GM23338 (cell line): ENCODE measurements around the gene ARHGEF28. TPM values are rescaled to one million over a fixed set of nuclear protein-coding genes. Genes with fewer than 3 reads are reported as not detected.

Source experiments
- ATAC-seq: fragments of 200-7000 bp; cut with Tn5 transposase; 3 replicates; pipeline ENCODE4 v1.9.1; 2020
- DNase-seq: peaks from one replicate; pipeline ENCODE4 v3.0.0-alpha.2; 2015; ENCODE audit warnings: low spot score
- H2AFZ ChIP-seq: fragments of 200-600 bp; sonication (generic); 2 replicates; pipeline ENCODE4 v1.8.0; 2016; ENCODE audit warnings: antibody characterized with exemption, mild to moderate bottlenecking, moderate library complexity
- H3F3A ChIP-seq: fragments of 200-600 bp; sonication (generic); replicated peaks from 2 replicates; pipeline ENCODE4 v1.8.0; 2017; ENCODE audit warnings: antibody characterized with exemption, mixed run types, low read depth
- H3K27ac ChIP-seq: fragments of 200-600 bp; sonication (generic); 2 replicates; pipeline ENCODE4 v1.6.1; 2016; ENCODE audit warnings: low read depth
- H3K27me3 ChIP-seq: fragments of 200-600 bp; sonication (generic); 2 replicates; pipeline ENCODE4 v1.8.0; 2016; ENCODE audit warnings: mild to moderate bottlenecking, mixed run types, moderate library complexity; ENCODE audit not compliant: insufficient read depth
- H3K36me3 ChIP-seq: fragments of 200-600 bp; sonication (generic); 2 replicates; pipeline ENCODE4 v1.8.0; 2016; ENCODE audit warnings: mild to moderate bottlenecking; ENCODE audit not compliant: insufficient read depth
- H3K4me1 ChIP-seq: fragments of 200-600 bp; sonication (generic); 2 replicates; pipeline ENCODE4 v1.8.0; 2016; ENCODE audit warnings: mild to moderate bottlenecking, moderate library complexity; ENCODE audit not compliant: insufficient read depth
- H3K4me2 ChIP-seq: fragments of 200-600 bp; sonication (generic); 2 replicates; pipeline ENCODE4 v1.7.1; 2017; ENCODE audit warnings: mixed run types
- H3K4me3 ChIP-seq: fragments of 200-600 bp; sonication (generic); 2 replicates; pipeline ENCODE4 v1.6.1; 2016; ENCODE audit warnings: mixed run types
- H3K79me2 ChIP-seq: fragments of 200-600 bp; sonication (generic); replicated peaks from 2 replicates; pipeline ENCODE4 v1.8.0; 2017; ENCODE audit warnings: mild to moderate bottlenecking; ENCODE audit not compliant: insufficient read depth
- H3K9me2 ChIP-seq: fragments of 200-600 bp; sonication (generic); 2 replicates; pipeline ENCODE4 v1.8.0; 2017; ENCODE audit not compliant: insufficient read depth
- H4K20me1 ChIP-seq: fragments of 200-600 bp; sonication (generic); replicated peaks from 2 replicates; pipeline ENCODE4 v1.8.0; 2017; ENCODE audit warnings: mild to moderate bottlenecking; ENCODE audit not compliant: insufficient read depth
- H3K27ac Mint-ChIP-seq: 2 replicates; pipeline ENCODE4 v1.8.0; 2020; ENCODE audit warnings: inconsistent platforms, mild to moderate bottlenecking, moderate library complexity, mixed read lengths
- H3K27me3 Mint-ChIP-seq: 3 replicates; pipeline ENCODE4 v1.8.0; 2022; ENCODE audit warnings: low read depth, mild to moderate bottlenecking, moderate library complexity, mixed read lengths, inconsistent platforms; ENCODE audit not compliant: insufficient read depth, poor library complexity
- H3K36me3 Mint-ChIP-seq: 3 replicates; pipeline ENCODE4 v1.8.0; 2021; ENCODE audit warnings: low read depth, mild to moderate bottlenecking, inconsistent platforms, moderate library complexity, mixed read lengths
- H3K4me1 Mint-ChIP-seq: 3 replicates; pipeline ENCODE4 v1.8.0; 2020; ENCODE audit warnings: mild to moderate bottlenecking, inconsistent platforms, mixed read lengths
- H3K4me3 Mint-ChIP-seq: 3 replicates; pipeline ENCODE4 v1.8.0; 2021; ENCODE audit warnings: moderate library complexity, mild to moderate bottlenecking, inconsistent platforms, mixed read lengths
- H3K9me3 Mint-ChIP-seq: 3 replicates; pipeline ENCODE4 v1.8.0; 2020; ENCODE audit warnings: moderate library complexity, mild to moderate bottlenecking, inconsistent platforms, mixed read lengths
- CTCF ChIP-seq, 2 experiments: fragments of 200-600 bp in 1 of 2; sonication (generic) in 1 of 2; conservative IDR thresholded peaks; 2 replicates each; pipeline versions ENCODE4 v1.5.1 to v1.6.1; 2016 to 2017; ENCODE audit warnings: antibody characterized with exemption in 2 of 2, low read depth in 2 of 2, mild to moderate bottlenecking in 2 of 2, moderate library complexity in 1 of 2
- EZH2phosphoT487 ChIP-seq: fragments of 200-600 bp; sonication (generic); IDR thresholded peaks from one replicate; pipeline ENCODE4 v1.8.1; 2018; ENCODE audit warnings: antibody characterized with exemption; ENCODE audit not compliant: unreplicated experiment
- NANOG ChIP-seq: IDR thresholded peaks from 2 replicates; pipeline ENCODE4 v1.6.1; 2016; ENCODE audit warnings: antibody characterized with exemption, borderline replicate concordance
- POLR2AphosphoS5 ChIP-seq: IDR thresholded peaks from 2 replicates; pipeline ENCODE4 v1.6.1; 2016; ENCODE audit warnings: antibody characterized with exemption, low read depth
- ZNF114 ChIP-seq: fragments of 250-450 bp; sonication (Bioruptor Pico); IDR thresholded peaks from 2 replicates; pipeline ENCODE4 v1.5.0; 2020; ENCODE audit warnings: mild to moderate bottlenecking, moderate library complexity
- ZNF462 ChIP-seq: fragments of 250-450 bp; sonication (Bioruptor Pico); IDR thresholded peaks from 2 replicates; pipeline ENCODE4 v1.5.0; 2020; ENCODE audit warnings: mild to moderate bottlenecking, moderate library complexity
- polyA plus RNA-seq: library from polyadenylated mRNA; unstranded; fragments of >200 nt; fragmentation: Nextera tagmentation; extraction: Ambion mirVana; gene quantifications from 2 replicates; pipeline ENCODE4 v1.2.1, GENCODE V29; 2016
- total RNA-seq: library from RNA; depleted of rRNA; stranded (reverse); fragments of >200 nt; shearing (Covaris generic); gene quantifications from 2 replicates; pipeline ENCODE4 v1.2.3, GENCODE V29; 2014

ARHGEF28 gene
- total and polyA plus RNA-seq, 2 experiments from 2014 or later, result 0.39 to 1.0 TPM

- Mint-ChIP-seq H3K4me3 (no peak overlapping the region), H3K36me3 (no peaks in the 10 kb centered on the region), H3K27ac (no peak overlapping the region), H3K27me3 (no peaks in the 10 kb centered on the region), H3K9me3 (no peaks in the 10 kb centered on the region), H3K4me1 (peaks cover 20% of the 10 kb centered on the region)
- peaks cover 13% of the 10 kb centered on the region; the same call in 1 of the 2 replicates for H3K4me1 ChIP-seq
- H4K20me1 ChIP-seq, result no peaks in the 10 kb centered on the region
- no peak for ATAC-seq
- no peak overlapping the region for H3K4me2 ChIP-seq
- no peak overlapping the region for H2AFZ ChIP-seq
- H3K4me3 ChIP-seq, result no peak overlapping the region
- no peak overlapping the region for H3K27ac ChIP-seq
- no peak for DNase-seq
- H3K27me3 ChIP-seq, result no peaks in the 10 kb centered on the region
- no peaks in the 10 kb centered on the region for H3K36me3 ChIP-seq
- TF ChIP-seq ZNF462 (CRISPR knock-in tag) (no peak), ZNF114 (CRISPR knock-in tag) (no peak), POLR2AphosphoS5 (no peak), CTCF (conservative IDR thresholded peaks at IDR 0.05; ENCODE audit: low read depth in 2 of 2) (no peak), EZH2phosphoT487 (no peak), NANOG (no peak)
- no peaks in the 10 kb centered on the region for H3K79me2 ChIP-seq
- no peaks in the 10 kb centered on the region for H3K9me2 ChIP-seq
- no peaks in the 10 kb centered on the region for H3F3A ChIP-seq
Observed at GRCh38 chr5:73853091-73853490, 227.1 kb downstream of the ARHGEF28 start.
